HepG2 (cell line): ENCODE data around the gene ZNF83. TPM values are rescaled to one million over a fixed set of nuclear protein-coding genes. Genes with fewer than 3 reads are reported as not detected.
A peak's percentile ranks its signal among the peaks of the same experiment; 100 is the strongest.

ENCODE experiments used
- EP300 ChIP-seq, 3 experiments: sonication (generic) in 1 of 3; formaldehyde crosslinking in 1 of 3; IDR thresholded peaks; 2 replicates each; pipeline versions ENCODE4 v1.5.1 to v1.6.1; 2011 to 2020; ENCODE audit warnings: low read depth in 2 of 3, low read length in 2 of 3, borderline replicate concordance in 1 of 3, improper control_type of control experiment in 1 of 3, mild to moderate bottlenecking in 1 of 3, missing genetic modification reagents in 1 of 3, moderate library complexity in 1 of 3
- LCORL ChIP-seq, 2 experiments: fragments of 450-650 bp in 1 of 2; sonication (generic) in 1 of 2; formaldehyde crosslinking in 1 of 2; IDR thresholded peaks; 2 replicates each; pipeline versions ENCODE4 v1.5.0 to v1.6.1; 2017 to 2020; ENCODE audit warnings: antibody characterized with exemption in 1 of 2, missing genetic modification reagents in 1 of 2
- NR0B2 ChIP-seq: sonication (generic); formaldehyde crosslinking; IDR thresholded peaks from 2 replicates; pipeline ENCODE4 v1.4.0; 2020; ENCODE audit warnings: mild to moderate bottlenecking, missing genetic modification reagents
- PRDM15 ChIP-seq: sonication (generic); formaldehyde crosslinking; IDR thresholded peaks from 2 replicates; pipeline ENCODE4 v1.4.0; 2020; ENCODE audit warnings: missing genetic modification reagents
- SRSF4 ChIP-seq: fragments of 200-400 bp; formaldehyde crosslinking; IDR thresholded peaks from one replicate; pipeline ENCODE4 v1.6.1; 2018; ENCODE audit warnings: mild to moderate bottlenecking, low read depth, low read length, moderate library complexity; ENCODE audit not compliant: poor library complexity, severe bottlenecking
- ZKSCAN5 ChIP-seq: sonication (generic); formaldehyde crosslinking; IDR thresholded peaks from 2 replicates; pipeline ENCODE4 v1.5.1; 2020; ENCODE audit warnings: mild to moderate bottlenecking, missing genetic modification reagents
- ZNF460 ChIP-seq: sonication (generic); formaldehyde crosslinking; IDR thresholded peaks from 2 replicates; pipeline ENCODE4 v1.5.1; 2020; ENCODE audit warnings: missing genetic modification reagents, mild to moderate bottlenecking, borderline replicate concordance
- ZNF468 ChIP-seq: sonication (generic); formaldehyde crosslinking; IDR thresholded peaks from 2 replicates; pipeline ENCODE4 v1.8.0; 2022; ENCODE audit warnings: mild to moderate bottlenecking, moderate library complexity, missing genetic modification reagents
- ZNF773 ChIP-seq: sonication (generic); formaldehyde crosslinking; IDR thresholded peaks from 2 replicates; pipeline ENCODE4 v1.4.0; 2020; ENCODE audit warnings: missing genetic modification reagents, borderline replicate concordance
- polyA plus RNA-seq, 8 experiments: library from polyadenylated mRNA; depleted of rRNA in 3 of 8; stranded (reverse) in 7 of 8; unstranded in 1 of 8; fragments of >200 nt; fragmentation: Illumina TruSeq in 4 of 8; extraction: Trizol in 4 of 8; gene quantifications; 2 replicates each; pipeline versions ENCODE4 v1.2.1 to v1.2.3, GENCODE V29; 2011 to 2016; ENCODE audit warnings: low read depth in 4 of 8, missing spikeins in 1 of 8, mixed read lengths in 1 of 8; ENCODE audit not compliant: insufficient read depth in 1 of 8
- total RNA-seq, 5 experiments: library from RNA; depleted of rRNA; stranded (reverse); fragments of >200 nt; fragmentation: Illumina TruSeq; extraction: Trizol; gene quantifications; 2 replicates each; pipeline ENCODE4 v1.2.3, GENCODE V29; 2016; ENCODE audit warnings: low read depth in 1 of 5
- TF ChIP-seq, protein P1 (sequence below): sonication (generic); formaldehyde crosslinking; IDR thresholded peaks from 2 replicates; pipeline ENCODE4 v1.5.0; 2020; ENCODE audit warnings: mild to moderate bottlenecking, missing genetic modification reagents

ZNF83 gene
- total and polyA plus RNA-seq, 2 of the 13 experiments (the other 11 are each of a cell fraction or from before 2014, with no cell fraction given) = 20.4 to 44.5 TPM

DNA sequence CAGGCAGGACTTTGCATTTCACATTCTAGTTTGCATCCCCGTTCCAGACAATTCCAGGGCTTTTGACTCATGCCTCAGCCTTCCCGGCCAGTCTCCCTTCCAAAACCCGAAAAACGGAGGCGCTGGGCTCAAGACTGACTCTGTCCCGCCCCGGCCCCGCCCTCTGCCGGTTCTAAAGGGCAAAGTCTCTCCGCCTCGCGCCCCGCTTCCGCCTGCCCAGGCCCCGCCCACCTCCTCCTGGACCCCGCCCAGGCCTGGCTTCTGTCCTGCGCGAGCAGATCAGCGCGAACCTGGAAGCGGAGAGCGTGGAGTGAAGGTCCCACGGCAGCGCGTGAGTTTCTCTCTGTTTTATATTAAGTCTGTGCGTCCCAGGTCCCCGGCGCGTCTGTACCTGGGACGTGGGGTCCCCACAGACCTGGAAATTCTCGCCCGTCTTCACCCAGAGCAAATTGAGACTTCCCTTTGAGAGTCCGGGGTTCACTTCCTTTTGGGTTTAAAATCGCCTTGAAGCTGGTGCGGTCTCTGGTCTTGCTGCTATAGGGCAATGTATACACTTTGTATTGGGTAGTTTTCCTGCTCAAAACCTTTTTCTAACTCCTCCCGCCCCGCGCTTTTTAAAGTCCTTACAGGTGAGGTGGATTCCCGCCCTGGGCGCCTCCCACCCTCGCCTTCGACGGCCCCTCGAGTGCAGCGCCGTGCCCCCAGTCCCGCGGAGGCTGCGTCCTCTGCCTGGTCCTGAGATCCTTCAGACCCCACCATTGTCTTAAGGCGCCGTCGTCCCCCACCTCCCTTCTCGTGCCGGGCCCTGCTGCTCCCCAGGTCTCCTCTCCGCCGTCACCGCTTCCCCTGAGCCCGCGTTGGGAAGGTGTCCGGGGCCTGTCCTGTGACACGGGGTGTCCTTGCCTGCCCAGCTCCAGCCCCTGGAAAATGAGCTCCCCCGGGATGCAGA, 36.9 kb downstream of the ZNF83 start (continued):
- TF ChIP-seq ZNF468 (no peak), ZNF773 (CRISPR knock-in tag) (no peak), SRSF4 (no peak), ZNF460 (CRISPR knock-in tag) (no peak), EP300 (IDR thresholded peaks at IDR 0.05; ENCODE audit: low read depth in 2 of 2, low read length in 2 of 2) (no peak), EP300 (CRISPR knock-in tag; IDR thresholded peaks at IDR 0.05; ENCODE audit: borderline replicate concordance) (no peak), PRDM15 (CRISPR knock-in tag) (0 out of 2 replicates have a peak, but pooled peaks have one; percentile 22), LCORL (IDR thresholded peaks at IDR 0.05) (no peak), LCORL (CRISPR knock-in tag; IDR thresholded peaks at IDR 0.05) (peak; percentile 62; the same call in 1 of the 2 replicates), NR0B2 (CRISPR knock-in tag) (no peak), ZKSCAN5 (no peak)
- TF ChIP-seq, protein P1, sequence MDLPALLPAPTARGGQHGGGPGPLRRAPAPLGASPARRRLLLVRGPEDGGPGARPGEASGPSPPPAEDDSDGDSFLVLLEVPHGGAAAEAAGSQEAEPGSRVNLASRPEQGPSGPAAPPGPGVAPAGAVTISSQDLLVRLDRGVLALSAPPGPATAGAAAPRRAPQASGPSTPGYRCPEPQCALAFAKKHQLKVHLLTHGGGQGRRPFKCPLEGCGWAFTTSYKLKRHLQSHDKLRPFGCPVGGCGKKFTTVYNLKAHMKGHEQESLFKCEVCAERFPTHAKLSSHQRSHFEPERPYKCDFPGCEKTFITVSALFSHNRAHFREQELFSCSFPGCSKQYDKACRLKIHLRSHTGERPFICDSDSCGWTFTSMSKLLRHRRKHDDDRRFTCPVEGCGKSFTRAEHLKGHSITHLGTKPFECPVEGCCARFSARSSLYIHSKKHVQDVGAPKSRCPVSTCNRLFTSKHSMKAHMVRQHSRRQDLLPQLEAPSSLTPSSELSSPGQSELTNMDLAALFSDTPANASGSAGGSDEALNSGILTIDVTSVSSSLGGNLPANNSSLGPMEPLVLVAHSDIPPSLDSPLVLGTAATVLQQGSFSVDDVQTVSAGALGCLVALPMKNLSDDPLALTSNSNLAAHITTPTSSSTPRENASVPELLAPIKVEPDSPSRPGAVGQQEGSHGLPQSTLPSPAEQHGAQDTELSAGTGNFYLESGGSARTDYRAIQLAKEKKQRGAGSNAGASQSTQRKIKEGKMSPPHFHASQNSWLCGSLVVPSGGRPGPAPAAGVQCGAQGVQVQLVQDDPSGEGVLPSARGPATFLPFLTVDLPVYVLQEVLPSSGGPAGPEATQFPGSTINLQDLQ (CRISPR knock-in tag) = no peak
